Activated B cell treated with CpG ODN at 0.5 μM for 24 hours (primary cell): ENCODE results near the gene DCST2. TPM values are rescaled to one million over a fixed set of nuclear protein-coding genes. Genes with fewer than 3 reads are reported as not detected.

Source experiments
- ATAC-seq: fragments of 200-7000 bp; cut with Tn5 transposase; one replicate; pipeline ENCODE4 v1.10.0; 2021; ENCODE audit warnings: low read depth, mild to moderate bottlenecking, moderate library complexity
- CTCF ChIA-PET: fragments of 350-600 bp; sonication (Branson Sonifier 250); formaldehyde crosslinking; loops from one replicate; lab custom pipeline; 2021; ENCODE audit warnings: antibody characterized with exemption; lab: Charles Lee
- POLR2A ChIA-PET: fragments of 350-600 bp; sonication (Branson Sonifier 250); formaldehyde crosslinking; loops from one replicate; lab custom pipeline; 2021; ENCODE audit warnings: antibody characterized with exemption; lab: Charles Lee
- DNase-seq: peaks from one replicate; pipeline ENCODE4 v3.0.0; 2022
- H3K27ac Mint-ChIP-seq: one replicate; pipeline ENCODE4 v1.8.0; 2020; ENCODE audit warnings: mixed read lengths
- H3K27me3 Mint-ChIP-seq: one replicate; pipeline ENCODE4 v1.8.0; 2021; ENCODE audit warnings: mixed read lengths
- H3K36me3 Mint-ChIP-seq: one replicate; pipeline ENCODE4 v1.8.0; 2021; ENCODE audit warnings: low read depth, mixed read lengths
- H3K4me1 Mint-ChIP-seq: one replicate; pipeline ENCODE4 v1.8.0; 2021; ENCODE audit warnings: mixed read lengths
- H3K4me3 Mint-ChIP-seq: one replicate; pipeline ENCODE4 v1.8.0; 2020; ENCODE audit warnings: mild to moderate bottlenecking, mixed read lengths
- H3K9me3 Mint-ChIP-seq: one replicate; pipeline ENCODE4 v1.8.0; 2020; ENCODE audit warnings: mixed read lengths
- intact Hi-C: fragments of 100-400 bp; cut with micrococcal nuclease; formaldehyde crosslinking; loops from one replicate; pipeline ENCODE4 v1.15.1; 2024
- total RNA-seq: library from RNA; stranded (reverse); gene quantifications from 2 replicates; pipeline ENCODE4 v1.2.3, GENCODE V29; 2022
- TF ChIP-seq, protein P1 (sequence below): fragments of 200-600 bp; IDR thresholded peaks from one replicate; pipeline ENCODE4 v1.8.0; 2022; ENCODE audit warnings: antibody characterized with exemption, mild to moderate bottlenecking

The DCST2 gene
- total RNA-seq, 1 donor from 2014 or later: 1.0 TPM

GRCh38 chr1:154975409-154976059 lies 58.0 kb downstream of the DCST2 start:
- no peaks in the 10 kb centered on the region for H3K9me3 Mint-ChIP-seq
- H3K27ac Mint-ChIP-seq: no peak overlapping the region
- intact Hi-C loops: loop anchor here (10.0 kb wide), 1 partner anchor 199 kb away; the partner anchor contains the start of genes KRTCAP2 and TRIM46
- ChIA-PET CTCF (interaction anchor here (1.0 to 2.8 kb wide), 4 partner anchors 14 to 86 kb away, joined by 3 to 14 read pairs (median 4); partner anchors contain the start of gene PYGO2), POLR2A (interaction anchor here (0.6 to 6.9 kb wide), 16 partner anchors 8 to 1525 kb away, joined by 3 to 71 read pairs (median 11); partner anchors contain the start of genes ADAM15, FLAD1, MEF2D and PBXIP1)
- H3K27me3 Mint-ChIP-seq: no peaks in the 10 kb centered on the region
- TF ChIP-seq, protein P1, sequence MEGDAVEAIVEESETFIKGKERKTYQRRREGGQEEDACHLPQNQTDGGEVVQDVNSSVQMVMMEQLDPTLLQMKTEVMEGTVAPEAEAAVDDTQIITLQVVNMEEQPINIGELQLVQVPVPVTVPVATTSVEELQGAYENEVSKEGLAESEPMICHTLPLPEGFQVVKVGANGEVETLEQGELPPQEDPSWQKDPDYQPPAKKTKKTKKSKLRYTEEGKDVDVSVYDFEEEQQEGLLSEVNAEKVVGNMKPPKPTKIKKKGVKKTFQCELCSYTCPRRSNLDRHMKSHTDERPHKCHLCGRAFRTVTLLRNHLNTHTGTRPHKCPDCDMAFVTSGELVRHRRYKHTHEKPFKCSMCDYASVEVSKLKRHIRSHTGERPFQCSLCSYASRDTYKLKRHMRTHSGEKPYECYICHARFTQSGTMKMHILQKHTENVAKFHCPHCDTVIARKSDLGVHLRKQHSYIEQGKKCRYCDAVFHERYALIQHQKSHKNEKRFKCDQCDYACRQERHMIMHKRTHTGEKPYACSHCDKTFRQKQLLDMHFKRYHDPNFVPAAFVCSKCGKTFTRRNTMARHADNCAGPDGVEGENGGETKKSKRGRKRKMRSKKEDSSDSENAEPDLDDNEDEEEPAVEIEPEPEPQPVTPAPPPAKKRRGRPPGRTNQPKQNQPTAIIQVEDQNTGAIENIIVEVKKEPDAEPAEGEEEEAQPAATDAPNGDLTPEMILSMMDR: no peak
- no peak overlapping the region for H3K4me3 Mint-ChIP-seq
- DNase-seq: peak; percentile 53
- peak; percentile 7 for ATAC-seq
- H3K4me1 Mint-ChIP-seq: peaks cover 31% of the 10 kb centered on the region
- H3K36me3 Mint-ChIP-seq: peaks cover 25% of the 10 kb centered on the region

DNA sequence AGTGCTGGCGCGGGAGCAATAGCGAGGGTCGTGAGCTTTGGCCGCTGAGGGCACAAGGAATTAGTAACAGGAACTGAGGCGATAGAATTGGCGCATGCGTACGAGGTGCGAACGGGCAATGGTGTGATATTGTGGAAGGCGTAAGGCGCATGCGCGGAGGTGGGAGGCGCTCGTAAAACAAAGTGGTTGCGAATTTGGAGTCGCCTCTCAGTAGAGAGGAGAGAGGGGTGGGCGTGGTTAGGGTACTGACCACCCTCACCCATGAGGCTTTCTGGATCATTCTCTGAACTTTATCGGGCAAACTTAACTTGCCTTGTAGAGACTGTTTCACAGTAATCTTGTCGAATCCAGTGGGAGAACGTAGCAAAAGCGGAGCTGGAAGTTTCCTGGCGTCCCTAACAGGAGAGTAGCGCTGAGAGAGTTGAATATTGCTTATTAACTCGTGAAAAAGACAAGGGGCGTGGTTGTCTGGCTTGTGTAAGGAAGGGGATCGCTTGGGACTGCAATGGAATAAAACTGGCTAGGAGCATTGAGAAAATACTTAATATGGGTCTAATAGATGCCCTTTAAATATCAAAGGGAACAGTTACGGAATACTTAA lies 58.7 kb downstream of the DCST2 start:
- TF ChIP-seq, protein P1: no peak
- H3K27me3 Mint-ChIP-seq: no peaks in the 10 kb centered on the region
- no peak overlapping the region for H3K4me3 Mint-ChIP-seq
- ChIA-PET POLR2A (interaction anchor here (0.5 to 6.9 kb wide), 20 partner anchors 8 to 298 kb away, joined by 3 to 71 read pairs (median 7); partner anchors contain the start of genes ADAM15, CLK2, FLAD1 and PBXIP1), CTCF (interaction anchor here (0.6 to 2.8 kb wide), 5 partner anchors 9 to 87 kb away, joined by 3 to 14 read pairs (median 4); partner anchors contain the start of gene PYGO2)
- intact Hi-C loops: loop anchor here (1.0 to 10.0 kb wide), 9 partner anchors 8 to 417 kb away; partner anchors contain the start of genes FLAD1, KRTCAP2, PYGO2 and TRIM46
- no peaks in the 10 kb centered on the region for H3K9me3 Mint-ChIP-seq
- H3K36me3 Mint-ChIP-seq: peaks cover 25% of the 10 kb centered on the region
- no peak overlapping the region for H3K27ac Mint-ChIP-seq
- ATAC-seq (peak; percentile 54), DNase-seq (peak; percentile 90)
- H3K4me1 Mint-ChIP-seq: peaks cover 31% of the 10 kb centered on the region

GRCh38 chr1:154974102-154974807 lies 59.3 kb downstream of the DCST2 start, which contains the start of gene CKS1B:
CKS1B (plus strand) TSS chr1:154974681; CDS start chr1:154974746, 65 bp downstream.
- TF ChIP-seq, protein P1: no peak
- Mint-ChIP-seq H3K4me1 (peaks cover 36% of the 10 kb centered on the region), H3K36me3 (peaks cover 27% of the 10 kb centered on the region), H3K9me3 (no peaks in the 10 kb centered on the region), H3K4me3 (no peak within 1 kb of the TSS), H3K27me3 (no peaks in the 10 kb centered on the region), H3K27ac (no peak within 1 kb of the TSS)
- ChIA-PET POLR2A (interaction anchor here (0.5 to 6.9 kb wide), 27 partner anchors 9 to 984 kb away, joined by 3 to 71 read pairs (median 7); partner anchors contain the start of genes CLK2, FLAD1, PBXIP1 and PMVK), CTCF (interaction anchor here (0.6 to 2.8 kb wide), 8 partner anchors 9 to 87 kb away, joined by 3 to 14 read pairs (median 4); partner anchors contain the start of genes FLAD1 and PYGO2)
- ATAC-seq: peak; percentile 83
- DNase-seq: peak; percentile 87
- intact Hi-C loops: loop anchor here (1.0 to 10.0 kb wide), 9 partner anchors 9 to 416 kb away; partner anchors contain the start of genes FLAD1, KRTCAP2, PYGO2 and TRIM46

DNA sequence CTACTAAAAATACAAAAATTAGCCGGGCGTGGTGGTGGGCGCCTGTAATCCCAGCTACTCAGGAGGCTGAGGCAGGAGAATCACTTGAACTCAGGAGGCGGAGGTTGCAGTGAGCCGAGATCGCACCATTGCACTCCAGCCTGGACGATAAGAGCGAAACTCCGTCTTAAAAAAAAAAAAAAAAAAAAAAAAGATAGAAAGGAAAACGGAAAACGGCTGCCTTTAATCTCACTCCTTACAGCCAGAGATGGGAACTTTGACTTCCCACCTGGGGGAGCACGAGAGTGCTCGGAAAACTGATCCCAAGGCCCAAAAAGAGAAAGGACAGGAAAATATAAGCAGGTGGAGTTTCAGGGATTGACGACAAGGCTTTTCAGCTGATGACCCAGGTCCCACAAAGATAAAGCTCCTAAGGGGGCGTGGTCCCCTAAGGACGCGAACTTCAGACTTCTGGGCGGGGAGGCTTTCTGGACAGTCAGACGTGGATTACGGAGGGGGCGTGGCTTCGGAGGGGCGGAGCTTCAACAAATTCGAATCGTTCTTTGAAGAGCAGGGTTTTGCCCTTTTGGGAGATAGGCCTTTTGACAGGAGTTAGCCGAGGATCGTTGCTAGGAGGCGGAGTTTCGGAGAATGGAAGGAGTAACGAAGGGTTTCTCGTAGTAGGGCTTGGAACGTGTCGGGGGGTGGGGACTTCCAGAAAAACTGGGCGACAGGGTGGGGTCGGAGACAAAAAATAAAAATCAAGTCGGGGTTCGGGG lies 60.1 kb downstream of the DCST2 start:
- TF ChIP-seq, protein P1: no peak
- ATAC-seq (peak; percentile 13), DNase-seq (peak; percentile 85)
- ChIA-PET POLR2A (interaction anchor here (0.6 to 6.9 kb wide), 28 partner anchors 9 to 1687 kb away, joined by 3 to 71 read pairs (median 7); partner anchors contain the start of genes FLAD1, KRTCAP2, PBXIP1 and PMVK), CTCF (interaction anchor here (0.6 to 1.6 kb wide), 5 partner anchors 10 to 77 kb away, joined by 3 to 12 read pairs (median 3); partner anchors contain the start of genes FLAD1 and PYGO2)
- Mint-ChIP-seq H3K4me3 (no peak overlapping the region), H3K9me3 (no peaks in the 10 kb centered on the region), H3K27me3 (no peaks in the 10 kb centered on the region), H3K36me3 (peaks cover 28% of the 10 kb centered on the region), H3K27ac (no peak overlapping the region), H3K4me1 (peaks cover 37% of the 10 kb centered on the region)
- intact Hi-C loops: loop anchor here (1.0 to 10.0 kb wide), 9 partner anchors 10 to 415 kb away; partner anchors contain the start of genes FLAD1, KRTCAP2, PYGO2 and TRIM46
